Stomach (tissue), 9 donors: ENCODE results near the gene HTRA2. TPM values are rescaled to one million over a fixed set of nuclear protein-coding genes. Genes with fewer than 3 reads are reported as not detected.

Experiments used
- DNase-seq, 2 donors: peaks; one replicate each; pipeline versions ENCODE4 v3.0.0 to v3.0.0-alpha.2; 2013 to 2019
- H3K27ac ChIP-seq, 5 donors: fragments of 200-600 bp in 4 of 5; sonication (generic) in 4 of 5; one replicate each; pipeline ENCODE4 v1.5.1; 2013 to 2019; ENCODE audit warnings: mild to moderate bottlenecking in 1 of 5, moderate library complexity in 1 of 5
- H3K27me3 ChIP-seq, 3 donors: fragments of 200-600 bp; sonication (generic); one replicate each; pipeline ENCODE4 v1.5.1; 2017 to 2019; ENCODE audit warnings: mixed run types in 1 of 3
- H3K36me3 ChIP-seq, 4 donors: fragments of 200-600 bp; sonication (generic); 1 replicate in 3 of 4; 2 replicates in 1 of 4; pipeline ENCODE4 v1.5.1; 2016 to 2019
- H3K4me1 ChIP-seq, 4 donors: fragments of 200-600 bp; sonication (generic); one replicate each; pipeline ENCODE4 v1.5.1; 2016 to 2019
- H3K4me3 ChIP-seq, 4 donors: fragments of 200-600 bp; sonication (generic) in 3 of 4; one replicate each; pipeline ENCODE4 v1.5.1; 2016 to 2019; ENCODE audit warnings: mild to moderate bottlenecking in 1 of 4
- H3K9me3 ChIP-seq, 4 donors: fragments of 200-600 bp; sonication (generic); one replicate each; pipeline ENCODE4 v1.5.1; 2016 to 2019
- EP300 ChIP-seq: sonication (generic); formaldehyde crosslinking; IDR thresholded peaks from one replicate; pipeline ENCODE4 v1.6.1; 2017; ENCODE audit warnings: antibody characterized with exemption
- POLR2A ChIP-seq, 4 donors: fragments of 450-650 bp; IDR thresholded peaks; one replicate each; pipeline ENCODE4 v1.6.1; 2016; ENCODE audit warnings: antibody characterized with exemption in 4 of 4, control low read depth in 2 of 4, mild to moderate bottlenecking in 1 of 4, moderate library complexity in 1 of 4
- POLR2AphosphoS5 ChIP-seq, 3 donors: sonication (generic); formaldehyde crosslinking; IDR thresholded peaks; one replicate each; pipeline ENCODE4 v1.6.1; 2016; ENCODE audit warnings: antibody characterized with exemption in 3 of 3
- WGBS, 5 donors: extraction: QIAGEN DNeasy Blood & Tissue Kit in 3 of 5; methylation state at CpG; one replicate each; pipeline versions ENCODE4 v1.1.5 to v1.1.7; 2013 to 2018; 5-methylcytosine and 5-hydroxymethylcytosine counted together
- intact Hi-C: fragments of 100-400 bp; cut with DNase I; formaldehyde crosslinking; loops from one replicate; pipeline ENCODE4 v1.15.1; 2023; ENCODE audit warnings: low total_unique reads
- polyA plus RNA-seq, 3 donors: library from polyadenylated mRNA; stranded (reverse); fragments of 200-250 nt; gene quantifications; one replicate each; pipeline ENCODE4 v1.2.3, GENCODE V29; 2013
- total RNA-seq, 5 donors: library from RNA; depleted of rRNA; stranded (reverse); fragments of >200 nt; gene quantifications; one replicate each; pipeline versions ENCODE4 v1.1.0 to v1.2.3, GENCODE V29; 2014 to 2016
- TF ChIP-seq, protein P1 (sequence below), 7 experiments: fragments of 450-650 bp in 4 of 7; fragments of 200-600 bp in 3 of 7; sonication (generic) in 3 of 7; IDR thresholded peaks; one replicate each; pipeline ENCODE4 v1.5.1; 2016 to 2019; ENCODE audit warnings: antibody characterized with exemption in 7 of 7, control low read depth in 2 of 7, mild to moderate bottlenecking in 1 of 7
- donor health status: healthy with polysubstance abuse.
- donor health status: Bipolar disorder and iron deficiency.
- donor health status: healthy.

HTRA2 gene
- total and polyA plus RNA-seq, 8 donors, result 7.6 to 60.0 (median 25.0) TPM

DNA sequence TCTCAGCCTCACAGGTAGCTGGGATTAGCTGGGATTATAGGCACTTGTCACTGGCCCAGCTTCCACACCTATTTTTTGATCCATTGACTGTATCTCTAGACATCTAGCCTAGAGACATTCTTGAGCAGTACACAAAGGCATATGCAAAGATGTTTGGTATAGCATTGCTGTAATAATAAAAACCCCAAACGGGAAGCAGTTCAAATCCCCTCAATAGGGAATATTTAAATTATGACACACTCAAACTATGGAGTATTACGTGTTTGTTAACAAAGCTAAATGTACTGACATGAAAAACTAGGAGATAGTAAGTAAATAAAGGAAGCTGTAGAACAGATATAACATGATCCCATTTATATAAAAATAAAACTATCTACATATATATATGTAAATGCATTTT is 52.5 kb downstream of the HTRA2 start:
- H3K4me3 ChIP-seq, result no peak overlapping the region
- DNase-seq, result no peak
- TF ChIP-seq POLR2AphosphoS5 (IDR thresholded peaks at IDR 0.05) (no peak), POLR2A (IDR thresholded peaks at IDR 0.05) (no peak), EP300 (no peak)
- TF ChIP-seq, protein P1, sequence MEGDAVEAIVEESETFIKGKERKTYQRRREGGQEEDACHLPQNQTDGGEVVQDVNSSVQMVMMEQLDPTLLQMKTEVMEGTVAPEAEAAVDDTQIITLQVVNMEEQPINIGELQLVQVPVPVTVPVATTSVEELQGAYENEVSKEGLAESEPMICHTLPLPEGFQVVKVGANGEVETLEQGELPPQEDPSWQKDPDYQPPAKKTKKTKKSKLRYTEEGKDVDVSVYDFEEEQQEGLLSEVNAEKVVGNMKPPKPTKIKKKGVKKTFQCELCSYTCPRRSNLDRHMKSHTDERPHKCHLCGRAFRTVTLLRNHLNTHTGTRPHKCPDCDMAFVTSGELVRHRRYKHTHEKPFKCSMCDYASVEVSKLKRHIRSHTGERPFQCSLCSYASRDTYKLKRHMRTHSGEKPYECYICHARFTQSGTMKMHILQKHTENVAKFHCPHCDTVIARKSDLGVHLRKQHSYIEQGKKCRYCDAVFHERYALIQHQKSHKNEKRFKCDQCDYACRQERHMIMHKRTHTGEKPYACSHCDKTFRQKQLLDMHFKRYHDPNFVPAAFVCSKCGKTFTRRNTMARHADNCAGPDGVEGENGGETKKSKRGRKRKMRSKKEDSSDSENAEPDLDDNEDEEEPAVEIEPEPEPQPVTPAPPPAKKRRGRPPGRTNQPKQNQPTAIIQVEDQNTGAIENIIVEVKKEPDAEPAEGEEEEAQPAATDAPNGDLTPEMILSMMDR (IDR thresholded peaks at IDR 0.05), result no peak
- H3K9me3 ChIP-seq, result no peaks in the 10 kb centered on the region
- no peaks in the 10 kb centered on the region for H3K27me3 ChIP-seq
- 73 to 86% (median 75%) methylated on average over 2 of the region's 2 CpGs for WGBS, 5 donors
- intact Hi-C loops, result loop anchor here (10.0 kb wide), 1 partner anchor 47 kb away; no protein-coding TSS in a partner anchor
- peaks cover 0 to 14% (median 0%) of the 10 kb centered on the region in 4 donors for H3K4me1 ChIP-seq
- H3K27ac ChIP-seq, result no peak overlapping the region
- H3K36me3 ChIP-seq, result no peaks in the 10 kb centered on the region

Other genes starting within 250 kb of the HTRA2 start
- 1 to 10 TPM in 3 of 5 donors, under 1 TPM in 1, not detected in 1; 0.58 to 4.8 (median 3.2) TPM for gene SLC4A5, start 186.5 kb upstream of the HTRA2 start, total RNA-seq
- under 1 TPM; 0.12 to 0.46 (median 0.38) TPM for gene SLC4A5, start 186.5 kb upstream of the HTRA2 start, polyA plus RNA-seq
- 100 to 1,000 TPM in 3 of 5 donors, 10 to 100 TPM in 2; 71.2 to 181 (median 122) TPM for gene DCTN1, start 149.6 kb upstream of the HTRA2 start, total RNA-seq
- 10 to 100 TPM; 65.8 to 92.6 (median 83.5) TPM for gene DCTN1, start 149.6 kb upstream of the HTRA2 start, polyA plus RNA-seq
- gene C2orf81, start 108.3 kb upstream of the HTRA2 start, total RNA-seq, result 1 to 10 TPM in 2 of 5 donors, not detected in 3; 2.7 to 3.5 TPM
- 1 to 10 TPM; 1.7 to 2.2 (median 2.1) TPM for gene C2orf81, start 108.3 kb upstream of the HTRA2 start, polyA plus RNA-seq
- 1 to 10 TPM in 4 of 5 donors, not detected in 1; 3.5 to 9.8 (median 7.3) TPM for gene WDR54, start 108.2 kb upstream of the HTRA2 start, total RNA-seq
- 10 to 100 TPM; 10.5 to 12.8 (median 12.5) TPM for gene WDR54, start 108.2 kb upstream of the HTRA2 start, polyA plus RNA-seq
- gene RTKN, start 88.0 kb upstream of the HTRA2 start, total RNA-seq, result 100 to 1,000 TPM in 2 of 5 donors, 10 to 100 TPM in 3; 16.5 to 125 (median 27.4) TPM
- 10 to 100 TPM; 10.8 to 27.3 (median 23.2) TPM for gene RTKN, start 88.0 kb upstream of the HTRA2 start, polyA plus RNA-seq
- 10 to 100 TPM in 2 of 5 donors, 1 to 10 TPM in 2, not detected in 1; 4.7 to 44.5 (median 11.1) TPM for gene INO80B, start 74.8 kb upstream of the HTRA2 start, total RNA-seq
- gene INO80B, start 74.8 kb upstream of the HTRA2 start, polyA plus RNA-seq, result 10 to 100 TPM; 32.2 to 52.2 (median 51.9) TPM
- 10 to 100 TPM in 4 of 5 donors, 1 to 10 TPM in 1; 1.8 to 59.4 (median 21.7) TPM for gene WBP1, start 71.5 kb upstream of the HTRA2 start, total RNA-seq
- gene WBP1, start 71.5 kb upstream of the HTRA2 start, polyA plus RNA-seq, result 10 to 100 TPM; 78.9 to 82.4 (median 82.3) TPM
- 100 to 1,000 TPM in 1 of 5 donors, 10 to 100 TPM in 4; 17.5 to 130 (median 65.8) TPM for gene MOGS, start 64.6 kb upstream of the HTRA2 start, total RNA-seq
- 10 to 100 TPM; 15.6 to 32.2 (median 30.4) TPM for gene MOGS, start 64.6 kb upstream of the HTRA2 start, polyA plus RNA-seq
- gene MRPL53, start 57.3 kb upstream of the HTRA2 start, total RNA-seq, result 100 to 1,000 TPM in 2 of 5 donors, 10 to 100 TPM in 2, 1 to 10 TPM in 1; 4.6 to 335 (median 18.0) TPM
- 100 to 1,000 TPM in 1 of 3 donors, 10 to 100 TPM in 2; 74.0 to 108 (median 88.6) TPM for gene MRPL53, start 57.3 kb upstream of the HTRA2 start, polyA plus RNA-seq
- 10 to 100 TPM; 19.1 to 78.2 (median 51.3) TPM for gene CCDC142, start 46.9 kb upstream of the HTRA2 start, total RNA-seq
- gene CCDC142, start 46.9 kb upstream of the HTRA2 start, polyA plus RNA-seq, result 1 to 10 TPM; 3.2 to 3.4 (median 3.2) TPM
- 10 to 100 TPM in 4 of 5 donors, 1 to 10 TPM in 1; 4.7 to 91.2 (median 20.5) TPM for gene TTC31, start 46.9 kb upstream of the HTRA2 start, total RNA-seq
- gene TTC31, start 46.9 kb upstream of the HTRA2 start, polyA plus RNA-seq, result 10 to 100 TPM; 10.5 to 11.4 (median 10.8) TPM
- 1 to 10 TPM in 2 of 5 donors, not detected in 3; 1.1 to 2.6 TPM for gene LBX2, start 30.3 kb upstream of the HTRA2 start, total RNA-seq
- gene LBX2, start 30.3 kb upstream of the HTRA2 start, polyA plus RNA-seq, result 1 to 10 TPM; 1.1 to 2.3 (median 1.2) TPM
- 10 to 100 TPM in 2 of 5 donors, 1 to 10 TPM in 3; 1.9 to 49.6 (median 6.4) TPM for gene PCGF1, start 22.2 kb upstream of the HTRA2 start, total RNA-seq
- 10 to 100 TPM; 14.7 to 20.8 (median 18.1) TPM for gene PCGF1, start 22.2 kb upstream of the HTRA2 start, polyA plus RNA-seq
- under 1 TPM in 1 of 5 donors, not detected in 4; 0.73 TPM for gene TLX2, start 15.5 kb upstream of the HTRA2 start, total RNA-seq
- gene TLX2, start 15.5 kb upstream of the HTRA2 start, polyA plus RNA-seq, result under 1 TPM in 1 of 3 donors, not detected in 2; 0.28 TPM
- gene DQX1, start 3.7 kb upstream of the HTRA2 start, total RNA-seq, result 10 to 100 TPM in 4 of 5 donors, 1 to 10 TPM in 1; 6.6 to 42.6 (median 22.8) TPM
- 1 to 10 TPM; 2.1 to 5.3 (median 4.1) TPM for gene DQX1, start 3.7 kb upstream of the HTRA2 start, polyA plus RNA-seq
- gene AUP1, start 227 bp upstream of the HTRA2 start, total RNA-seq, result 100 to 1,000 TPM in 4 of 5 donors, 10 to 100 TPM in 1; 74.4 to 244 (median 173) TPM
- 100 to 1,000 TPM in 2 of 3 donors, 10 to 100 TPM in 1; 97.9 to 235 (median 139) TPM for gene AUP1, start 227 bp upstream of the HTRA2 start, polyA plus RNA-seq
- 10 to 100 TPM in 2 of 5 donors, 1 to 10 TPM in 2, under 1 TPM in 1; 0.89 to 49.0 (median 5.0) TPM for gene LOXL3, start 24.0 kb downstream of the HTRA2 start, total RNA-seq
- gene LOXL3, start 24.0 kb downstream of the HTRA2 start, polyA plus RNA-seq, result 1 to 10 TPM in 2 of 3 donors, under 1 TPM in 1; 0.76 to 1.6 (median 1.1) TPM
- gene DOK1, start 24.8 kb downstream of the HTRA2 start, total RNA-seq, result 10 to 100 TPM in 3 of 5 donors, 1 to 10 TPM in 2; 5.9 to 89.3 (median 12.2) TPM
- 10 to 100 TPM in 2 of 3 donors, 1 to 10 TPM in 1; 8.8 to 17.7 (median 17.4) TPM for gene DOK1, start 24.8 kb downstream of the HTRA2 start, polyA plus RNA-seq
- gene M1AP, start 118.4 kb downstream of the HTRA2 start, total RNA-seq, result 10 to 100 TPM in 1 of 5 donors, 1 to 10 TPM in 1, under 1 TPM in 1, not detected in 2; 0.18 to 27.1 (median 3.5) TPM
- under 1 TPM in 2 of 3 donors, not detected in 1; 0.20 to 0.31 TPM for gene M1AP, start 118.4 kb downstream of the HTRA2 start, polyA plus RNA-seq
- gene SEMA4F, start 124.3 kb downstream of the HTRA2 start, total RNA-seq, result 10 to 100 TPM in 2 of 5 donors, 1 to 10 TPM in 3; 2.6 to 65.3 (median 4.2) TPM
- gene SEMA4F, start 124.3 kb downstream of the HTRA2 start, polyA plus RNA-seq, result 1 to 10 TPM in 1 of 3 donors, under 1 TPM in 2; 0.46 to 1.6 (median 0.98) TPM